Colonic mucosa (tissue), 4 donors: Measurements from ENCODE around the gene ARHGAP30. TPM values are rescaled to one million over a fixed set of nuclear protein-coding genes. Genes with fewer than 3 reads are reported as not detected.

Source experiments
- DNase-seq: peaks from one replicate; pipeline ENCODE4 v3.0.0-alpha.2; 2020
- H3K27ac ChIP-seq: fragments of 200-600 bp; one replicate; pipeline ENCODE4 v1.8.0; 2021
- H3K27me3 ChIP-seq: fragments of 200-600 bp; one replicate; pipeline ENCODE4 v1.8.0; 2021
- H3K36me3 ChIP-seq: fragments of 200-600 bp; one replicate; pipeline ENCODE4 v1.8.0; 2021
- H3K4me1 ChIP-seq: fragments of 200-600 bp; one replicate; pipeline ENCODE4 v1.8.0; 2021; ENCODE audit warnings: mild to moderate bottlenecking
- H3K4me3 ChIP-seq: fragments of 200-600 bp; one replicate; pipeline ENCODE4 v1.8.0; 2021
- H3K9ac ChIP-seq, 2 donors: one replicate each; pipeline ENCODE4 v1.7.0; 2013; ENCODE audit warnings: control low read depth in 2 of 2, low read depth in 2 of 2, low read length in 2 of 2
- H3K9me3 ChIP-seq: fragments of 200-600 bp; one replicate; pipeline ENCODE4 v1.8.0; 2021
- intact Hi-C: fragments of 100-400 bp; cut with DNase I; formaldehyde crosslinking; loops from one replicate; pipeline ENCODE4 v1.14.1; 2022
- total RNA-seq, 2 donors: library from RNA; stranded (reverse); fragmentation: NEBNext Ultra II Directional in 1 of 2; extraction: Animal tissue kit (Norgen Biotek cat#: 25700) in 1 of 2; gene quantifications; one replicate each; pipeline ENCODE4 v1.2.1, GENCODE V29; 2021
- TF ChIP-seq, protein P1 (sequence below): fragments of 200-600 bp; IDR thresholded peaks from one replicate; pipeline ENCODE4 v1.8.0; 2022; ENCODE audit warnings: antibody characterized with exemption, mild to moderate bottlenecking
- donor health status: healthy.
- donor health status: DM: no; HTN: no; CAD: no.
- donor health status: DM: no; HTN: no; CAD: no.

ARHGAP30 gene
- total RNA-seq, 2 donors from 2014 or later, result 3.5 to 5.3 TPM

DNA sequence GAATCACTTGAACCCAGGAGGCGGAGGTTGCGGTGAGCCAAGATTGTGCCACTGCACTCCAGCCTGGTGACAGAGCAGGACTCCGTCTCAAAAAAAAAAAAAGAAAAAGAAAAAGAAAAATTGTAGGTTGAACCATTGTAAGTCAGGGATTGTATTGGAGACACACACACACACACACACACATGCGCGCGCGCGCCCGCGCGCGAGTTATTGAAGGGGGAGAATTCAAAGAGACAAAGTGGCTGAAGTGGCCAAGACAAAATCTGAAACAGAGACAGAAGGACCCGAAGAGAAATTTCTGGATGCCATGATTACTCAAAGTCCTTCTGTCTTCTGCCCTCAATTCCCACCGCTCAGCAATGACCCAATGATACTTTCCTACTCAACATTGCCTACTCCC lies 24.8 kb upstream of the ARHGAP30 start:
- H3K9ac ChIP-seq, result no peak overlapping the region
- no peak for DNase-seq
- intact Hi-C loops, result no loop called here
- H3K36me3 ChIP-seq, result no peaks in the 10 kb centered on the region
- H3K27ac ChIP-seq, result no peak overlapping the region
- H3K9me3 ChIP-seq, result no peaks in the 10 kb centered on the region
- no peak overlapping the region for H3K4me3 ChIP-seq
- H3K4me1 ChIP-seq, result peaks cover 3% of the 10 kb centered on the region
- TF ChIP-seq, protein P1, sequence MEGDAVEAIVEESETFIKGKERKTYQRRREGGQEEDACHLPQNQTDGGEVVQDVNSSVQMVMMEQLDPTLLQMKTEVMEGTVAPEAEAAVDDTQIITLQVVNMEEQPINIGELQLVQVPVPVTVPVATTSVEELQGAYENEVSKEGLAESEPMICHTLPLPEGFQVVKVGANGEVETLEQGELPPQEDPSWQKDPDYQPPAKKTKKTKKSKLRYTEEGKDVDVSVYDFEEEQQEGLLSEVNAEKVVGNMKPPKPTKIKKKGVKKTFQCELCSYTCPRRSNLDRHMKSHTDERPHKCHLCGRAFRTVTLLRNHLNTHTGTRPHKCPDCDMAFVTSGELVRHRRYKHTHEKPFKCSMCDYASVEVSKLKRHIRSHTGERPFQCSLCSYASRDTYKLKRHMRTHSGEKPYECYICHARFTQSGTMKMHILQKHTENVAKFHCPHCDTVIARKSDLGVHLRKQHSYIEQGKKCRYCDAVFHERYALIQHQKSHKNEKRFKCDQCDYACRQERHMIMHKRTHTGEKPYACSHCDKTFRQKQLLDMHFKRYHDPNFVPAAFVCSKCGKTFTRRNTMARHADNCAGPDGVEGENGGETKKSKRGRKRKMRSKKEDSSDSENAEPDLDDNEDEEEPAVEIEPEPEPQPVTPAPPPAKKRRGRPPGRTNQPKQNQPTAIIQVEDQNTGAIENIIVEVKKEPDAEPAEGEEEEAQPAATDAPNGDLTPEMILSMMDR, result no peak
- H3K27me3 ChIP-seq, result no peaks in the 10 kb centered on the region

DNA sequence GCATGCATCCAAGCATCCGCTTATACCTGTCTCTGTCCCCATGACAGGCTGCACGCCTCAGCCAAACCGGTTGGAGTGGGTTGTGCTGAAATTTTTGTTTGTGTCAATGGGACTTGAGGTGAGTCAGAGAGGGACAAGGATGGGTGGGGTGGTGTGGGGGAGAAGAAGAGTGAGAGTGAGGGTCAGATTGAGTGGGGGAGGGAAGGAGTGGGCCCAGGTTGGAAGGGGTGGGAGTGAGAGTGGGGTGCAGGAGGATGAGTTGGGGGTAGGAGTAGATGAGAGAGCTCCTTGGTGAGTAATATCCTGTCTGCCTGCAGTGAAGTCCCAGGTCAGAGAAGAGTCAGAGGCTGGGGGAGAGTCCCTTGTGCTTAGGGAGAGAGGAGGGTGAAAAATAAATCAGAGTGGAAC lies 22.9 kb upstream of the ARHGAP30 start:
- H3K9ac ChIP-seq, result no peak overlapping the region
- H3K4me3 ChIP-seq, result no peak overlapping the region
- TF ChIP-seq, protein P1, result no peak
- intact Hi-C loops, result no loop called here
- H3K4me1 ChIP-seq, result no peaks in the 10 kb centered on the region
- H3K36me3 ChIP-seq, result no peaks in the 10 kb centered on the region
- H3K9me3 ChIP-seq, result no peaks in the 10 kb centered on the region
- H3K27ac ChIP-seq, result no peak overlapping the region
- H3K27me3 ChIP-seq, result no peaks in the 10 kb centered on the region
- no peak for DNase-seq

DNA sequence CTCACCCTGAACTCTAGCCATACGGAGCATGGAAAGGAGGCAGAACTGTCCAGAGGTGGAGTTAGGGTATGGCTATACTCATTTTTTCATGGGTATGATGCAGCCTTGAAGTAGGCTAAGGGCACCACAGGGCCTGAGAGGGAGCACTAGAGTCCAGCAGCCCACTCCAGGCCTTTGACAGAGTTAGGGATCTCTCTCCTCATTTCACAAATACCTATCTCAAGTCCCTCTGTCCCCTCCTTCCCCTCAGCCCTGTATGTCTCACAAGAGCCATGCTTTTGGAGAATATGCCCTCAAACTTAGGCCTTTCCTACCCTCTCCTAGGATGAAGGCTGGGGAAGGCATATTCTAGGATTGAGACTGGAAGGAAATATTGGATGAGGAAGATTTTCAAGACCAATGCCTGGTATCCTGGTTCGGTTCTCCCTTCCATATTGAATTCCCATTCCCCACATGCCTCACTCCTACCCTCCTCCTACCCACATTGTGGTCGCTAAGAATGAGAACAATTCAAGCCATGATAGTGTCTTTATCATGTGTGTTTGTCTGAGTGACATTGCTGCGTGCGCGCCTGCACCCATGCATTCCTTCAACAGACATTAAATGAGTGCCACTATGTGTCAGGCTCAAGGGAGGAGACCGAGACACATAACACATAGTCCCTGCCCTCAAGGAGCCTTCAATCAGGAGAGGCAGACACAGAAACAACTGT lies 22.3 kb upstream of the ARHGAP30 start:
- no peak overlapping the region for H3K9ac ChIP-seq
- no peaks in the 10 kb centered on the region for H3K9me3 ChIP-seq
- no peak for DNase-seq
- TF ChIP-seq, protein P1, result no peak
- H3K27ac ChIP-seq, result no peak overlapping the region
- intact Hi-C loops, result no loop called here
- H3K36me3 ChIP-seq, result no peaks in the 10 kb centered on the region
- H3K4me1 ChIP-seq, result no peaks in the 10 kb centered on the region
- H3K4me3 ChIP-seq, result no peak overlapping the region
- no peaks in the 10 kb centered on the region for H3K27me3 ChIP-seq

DNA sequence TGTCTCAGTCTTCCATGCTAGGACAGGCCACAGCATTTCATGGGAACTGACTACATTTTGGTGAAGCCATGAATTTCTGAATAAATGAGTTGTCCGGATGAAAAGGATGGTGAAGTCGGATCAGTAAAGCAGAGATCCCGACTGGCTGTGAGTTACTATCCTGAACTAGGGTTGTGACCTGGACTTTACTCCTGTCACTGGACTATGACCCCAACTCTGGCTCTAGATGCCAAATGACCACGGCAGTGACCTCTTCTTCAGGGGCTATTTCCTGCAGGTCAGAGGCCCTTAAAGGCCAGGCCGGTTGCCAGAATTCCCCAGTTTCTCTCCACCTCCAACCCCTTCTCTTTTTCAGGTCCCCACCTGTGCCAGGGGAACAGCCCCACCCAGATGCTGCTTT lies 21.4 kb upstream of the ARHGAP30 start:
- DNase-seq, result no peak
- Histone ChIP-seq H3K36me3 (no peaks in the 10 kb centered on the region), H3K27me3 (no peaks in the 10 kb centered on the region), H3K9me3 (no peaks in the 10 kb centered on the region), H3K27ac (no peak overlapping the region), H3K4me1 (no peaks in the 10 kb centered on the region), H3K9ac (no peak overlapping the region), H3K4me3 (no peak overlapping the region)
- TF ChIP-seq, protein P1, result no peak
- intact Hi-C loops, result no loop called here

DNA sequence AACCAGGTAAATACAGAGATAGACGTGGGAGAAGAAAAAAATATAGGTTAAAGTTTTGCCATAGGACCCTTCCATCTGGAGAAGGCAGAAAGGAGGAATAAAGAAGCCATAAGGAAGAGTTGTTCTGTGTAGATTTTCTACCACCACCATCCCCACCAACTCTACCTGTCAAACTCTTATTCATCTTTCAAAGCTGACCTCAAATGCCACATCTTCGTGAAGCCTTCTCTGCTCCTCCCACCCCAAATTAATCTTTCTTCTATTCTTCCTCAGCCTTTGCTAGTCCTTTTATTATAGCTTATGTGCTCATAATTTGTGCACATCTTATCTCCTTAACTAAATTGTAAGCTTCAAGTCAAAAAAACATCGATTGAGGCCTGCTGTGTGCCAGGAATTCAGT lies 20.9 kb upstream of the ARHGAP30 start:
- H3K27me3 ChIP-seq, result no peaks in the 10 kb centered on the region
- H3K4me3 ChIP-seq, result no peak overlapping the region
- TF ChIP-seq, protein P1, result no peak
- H3K9me3 ChIP-seq, result no peaks in the 10 kb centered on the region
- no peak overlapping the region for H3K9ac ChIP-seq
- no peak for DNase-seq
- H3K36me3 ChIP-seq, result no peaks in the 10 kb centered on the region
- H3K4me1 ChIP-seq, result no peaks in the 10 kb centered on the region
- intact Hi-C loops, result no loop called here
- no peak overlapping the region for H3K27ac ChIP-seq
